H1 (cell line): Measurements from ENCODE around the gene LTBP3.
A peak's percentile ranks its signal among the peaks of the same experiment; 100 is the strongest.

ENCODE experiments used
- CTCF ChIP-seq, 3 experiments: IDR thresholded peaks; 1 replicate in 2 of 3; 2 replicates in 1 of 3; pipeline versions ENCODE4 v1.5.1 to v1.6.1; 2011; ENCODE audit warnings: low read length in 3 of 3, mild to moderate bottlenecking in 3 of 3, inconsistent platforms in 2 of 3, low read depth in 1 of 3, moderate library complexity in 1 of 3; ENCODE audit not compliant: insufficient read depth in 1 of 3; ENCODE audit errors: control extremely low read depth in 1 of 3
- EP300 ChIP-seq, 2 experiments: IDR thresholded peaks; 1 replicate in 1 of 2; 2 replicates in 1 of 2; pipeline ENCODE4 v1.6.1; 2011 to 2012; ENCODE audit warnings: low read depth in 2 of 2, low read length in 2 of 2, mild to moderate bottlenecking in 2 of 2, borderline replicate concordance in 1 of 2, inconsistent platforms in 1 of 2, moderate library complexity in 1 of 2
- EZH2 ChIP-seq: fragments of 200-600 bp; sonication (generic); IDR thresholded peaks from 2 replicates; pipeline ENCODE4 v1.7.1; 2012; ENCODE audit warnings: low read depth, mild to moderate bottlenecking, moderate library complexity, low read length, inconsistent platforms; ENCODE audit not compliant: severe bottlenecking
- FOSL1 ChIP-seq: IDR thresholded peaks from 2 replicates; pipeline ENCODE4 v1.6.1; 2011; ENCODE audit warnings: mild to moderate bottlenecking, low read depth, low read length, moderate library complexity; ENCODE audit not compliant: insufficient read depth
- POLR2A ChIP-seq, 2 experiments: IDR thresholded peaks; 1 replicate in 1 of 2; 2 replicates in 1 of 2; pipeline ENCODE4 v1.6.1; 2011; ENCODE audit warnings: low read depth in 2 of 2, low read length in 2 of 2, mild to moderate bottlenecking in 2 of 2; ENCODE audit errors: control extremely low read depth in 1 of 2
- RAD21 ChIP-seq, 2 experiments: IDR thresholded peaks in 1 of 2; conservative IDR thresholded peaks in 1 of 2; 2 replicates each; pipeline ENCODE4 v1.6.1; 2011; ENCODE audit warnings: low read depth in 2 of 2, low read length in 2 of 2, improper control_type of control experiment in 1 of 2, inconsistent platforms in 1 of 2, mild to moderate bottlenecking in 1 of 2, moderate library complexity in 1 of 2
- SIN3A ChIP-seq, 2 experiments: IDR thresholded peaks in 1 of 2; conservative IDR thresholded peaks in 1 of 2; 2 replicates each; pipeline ENCODE4 v1.6.1; 2011 to 2012; ENCODE audit warnings: low read length in 2 of 2, improper control_type of control experiment in 1 of 2, low read depth in 1 of 2, mild to moderate bottlenecking in 1 of 2
- ZNF274 ChIP-seq: IDR thresholded peaks from 2 replicates; pipeline ENCODE4 v1.7.0; 2012; ENCODE audit warnings: low read length, borderline replicate concordance; ENCODE audit errors: extremely low read depth

GRCh38 chr11:65585396-65586246 is 27.5 kb upstream of the LTBP3 start:
- TF ChIP-seq CTCF (IDR thresholded peaks at IDR 0.05; ENCODE audit: control extremely low read depth in 1 of 3, insufficient read depth in 1 of 3, low read depth in 1 of 3, low read length in 3 of 3) = no peak
- TF ChIP-seq FOSL1 = no peak
- no peak for TF ChIP-seq ZNF274
- TF ChIP-seq EP300 (IDR thresholded peaks at IDR 0.05; ENCODE audit: borderline replicate concordance in 1 of 2, low read depth in 2 of 2, low read length in 2 of 2) = no peak
- TF ChIP-seq SIN3A (conservative IDR thresholded peaks at IDR 0.05 in 1 of 2, IDR thresholded peaks at IDR 0.05 in 1 of 2; ENCODE audit: low read depth in 1 of 2, low read length in 2 of 2) = no peak
- no peak for TF ChIP-seq POLR2A (IDR thresholded peaks at IDR 0.05; ENCODE audit: control extremely low read depth in 1 of 2, low read depth in 2 of 2, low read length in 2 of 2)
- no peak for TF ChIP-seq RAD21 (IDR thresholded peaks at IDR 0.05 in 1 of 2, conservative IDR thresholded peaks at IDR 0.05 in 1 of 2; ENCODE audit: low read depth in 2 of 2, low read length in 2 of 2)
- peak; percentile 49 for TF ChIP-seq EZH2
